Endometrial microvascular endothelial cells (primary cell): ENCODE results near the gene NOCT. TPM values are rescaled to one million over a fixed set of nuclear protein-coding genes. Genes with fewer than 3 reads are reported as not detected.
"Not testable (repeated sequence)": the region's sequence is repeated elsewhere in the genome, so short reads cannot be mapped to it uniquely, and the experiment has no call there.

Experiments used
- in situ Hi-C: cut with HindIII; loops from 2 replicates; pipeline ENCODE4 v1.10.0; 2017; ENCODE audit warnings: low sequenced_read_pairs, low pct_unique_long_range_greater_than_20kb; ENCODE audit errors: inconsistent ontology term
- total RNA-seq: library from RNA; depleted of rRNA; stranded (reverse); fragments of >200 nt; gene quantifications from one replicate; pipeline ENCODE4 v1.2.3, GENCODE V29; 2015; ENCODE audit errors: inconsistent ontology term

Gene NOCT
- 20.5 TPM for total RNA-seq

- in situ Hi-C loops = no loop called here
These were observed at the start of gene NOCT for GRCh38 chr4:139015269-139015947. NOCT (plus strand) TSS chr4:139015781; CDS start chr4:139015982, 201 bp downstream.

GRCh38 chr4:138967313-138967712, 48.3 kb upstream of the NOCT start:
- in situ Hi-C loops = no loop called here

GRCh38 chr4:138972956-138973801, 42.4 kb upstream of the NOCT start:
- in situ Hi-C loops = no loop called here

- in situ Hi-C loops = no loop called here
These were observed 40.4 kb upstream of the NOCT start for GRCh38 chr4:138975225-138975624.

- in situ Hi-C loops = no loop called here
These were observed 39.1 kb upstream of the NOCT start for GRCh38 chr4:138976526-138976925.

- in situ Hi-C loops = no loop called here
These were observed 38.1 kb upstream of the NOCT start for GRCh38 chr4:138977524-138977923.

GRCh38 chr4:138978028-138978585, 37.5 kb upstream of the NOCT start:
- in situ Hi-C loops = no loop called here

- in situ Hi-C loops = no loop called here
These were observed 37.0 kb upstream of the NOCT start for GRCh38 chr4:138978600-138978999.

- in situ Hi-C loops = no loop called here
These were observed 35.8 kb upstream of the NOCT start for GRCh38 chr4:138979742-138980141.

- in situ Hi-C loops = no loop called here
These were observed 33.6 kb upstream of the NOCT start for GRCh38 chr4:138981930-138982390.

GRCh38 chr4:138982754-138983153, 32.8 kb upstream of the NOCT start:
- in situ Hi-C loops = no loop called here

- in situ Hi-C loops = no loop called here
These were observed 31.9 kb upstream of the NOCT start for GRCh38 chr4:138983690-138984089.

- in situ Hi-C loops = no loop called here
These were observed 30.9 kb upstream of the NOCT start for GRCh38 chr4:138984647-138985046.

- in situ Hi-C loops = no loop called here
These were observed 22.9 kb upstream of the NOCT start for GRCh38 chr4:138992676-138993075.

- in situ Hi-C loops = no loop called here
These were observed 19.5 kb upstream of the NOCT start for GRCh38 chr4:138996090-138996489.

- in situ Hi-C loops = no loop called here
These were observed 15.9 kb upstream of the NOCT start for GRCh38 chr4:138999666-139000065.

- in situ Hi-C loops = not testable (repeated sequence)
These were observed 15.4 kb upstream of the NOCT start for GRCh38 chr4:139000134-139000533.

- in situ Hi-C loops = not testable (repeated sequence)
These were observed 14.2 kb upstream of the NOCT start for GRCh38 chr4:139001430-139001829.

GRCh38 chr4:139003668-139004067, 11.9 kb upstream of the NOCT start:
- in situ Hi-C loops = not testable (repeated sequence)

- in situ Hi-C loops = no loop called here
These were observed 9.8 kb upstream of the NOCT start for GRCh38 chr4:139005774-139006173.
